NCI-H1694 (cell line): Measurements from ENCODE around the gene TMPRSS4.

ENCODE experiments used
- DNase-seq: peaks from one replicate; lab custom pipeline; 2025; lab: John Stamatoyannopoulos, UW

TMPRSS4 gene

DNA sequence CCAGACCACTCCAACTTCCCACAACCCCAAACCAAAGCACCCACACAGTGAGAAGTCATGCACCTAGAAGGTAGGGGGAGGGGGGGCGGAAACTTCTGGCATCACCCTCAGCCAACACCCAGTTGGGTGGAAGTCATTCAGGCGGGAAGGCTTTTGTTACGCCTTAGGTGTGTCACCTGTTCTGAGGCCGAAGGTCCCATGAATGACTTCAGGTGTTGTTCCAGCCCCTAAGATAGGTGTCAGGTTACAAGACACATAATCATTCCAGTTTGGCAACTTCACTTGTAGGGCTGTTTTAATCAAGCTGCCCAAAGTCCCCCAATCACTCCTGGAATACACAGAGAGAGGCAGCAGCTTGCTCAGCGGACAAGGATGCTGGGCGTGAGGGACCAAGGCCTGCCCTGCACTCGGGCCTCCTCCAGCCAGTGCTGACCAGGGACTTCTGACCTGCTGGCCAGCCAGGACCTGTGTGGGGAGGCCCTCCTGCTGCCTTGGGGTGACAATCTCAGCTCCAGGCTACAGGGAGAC is at the start of gene TMPRSS4:
TSS of gene TMPRSS4 (plus strand) at position 325 of the 528 bp plus-strand sequence. CDS start 225 bp downstream, outside the sequence.
- no peak for DNase-seq

DNA sequence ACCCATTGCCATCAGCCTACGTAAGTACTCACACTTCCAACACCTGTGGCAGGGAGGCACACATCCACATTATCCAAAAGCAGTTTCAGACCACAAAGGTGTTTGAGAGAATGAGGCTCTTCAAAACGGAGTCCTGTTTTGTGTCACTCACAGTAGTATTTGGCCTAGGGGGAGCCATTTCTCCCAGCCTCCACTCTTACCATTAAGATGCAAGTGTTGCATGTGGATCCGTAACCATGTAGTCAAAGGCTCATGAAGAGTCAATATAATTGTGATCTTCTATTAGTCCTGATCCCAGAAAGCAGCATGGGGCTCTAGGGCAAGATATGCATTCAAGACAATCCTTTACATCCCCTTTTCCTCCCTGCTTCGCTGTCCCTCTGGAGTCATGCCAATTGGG is 49.2 kb upstream of the TMPRSS4 start:
- no peak for DNase-seq

- DNase-seq, result no peak
Observed at GRCh38 chr11:118028626-118029025, 48.3 kb upstream of the TMPRSS4 start.

- no peak for DNase-seq
Observed at GRCh38 chr11:118033443-118033842, 43.4 kb upstream of the TMPRSS4 start.

- DNase-seq, result no peak
Observed at GRCh38 chr11:118042141-118042540, 34.7 kb upstream of the TMPRSS4 start.

DNA sequence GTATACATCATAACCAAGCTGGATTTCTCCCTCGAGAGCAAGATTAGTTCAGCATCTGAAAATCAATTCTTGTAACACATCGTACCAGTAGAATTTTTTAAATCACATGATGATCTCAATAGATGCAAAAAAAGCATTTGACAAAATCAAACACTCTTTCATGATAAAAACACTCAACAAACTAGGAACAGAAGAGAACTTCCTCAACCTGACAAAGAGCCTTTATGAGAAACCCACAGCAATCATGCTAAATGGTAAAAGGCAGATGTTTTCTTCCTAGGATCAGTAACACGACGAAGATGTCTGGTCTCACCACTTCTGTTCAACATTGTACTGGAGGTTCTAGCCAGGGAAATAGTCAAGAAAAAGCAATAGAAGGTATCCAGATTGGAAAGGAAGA is 34.1 kb upstream of the TMPRSS4 start:
- no peak for DNase-seq

DNA sequence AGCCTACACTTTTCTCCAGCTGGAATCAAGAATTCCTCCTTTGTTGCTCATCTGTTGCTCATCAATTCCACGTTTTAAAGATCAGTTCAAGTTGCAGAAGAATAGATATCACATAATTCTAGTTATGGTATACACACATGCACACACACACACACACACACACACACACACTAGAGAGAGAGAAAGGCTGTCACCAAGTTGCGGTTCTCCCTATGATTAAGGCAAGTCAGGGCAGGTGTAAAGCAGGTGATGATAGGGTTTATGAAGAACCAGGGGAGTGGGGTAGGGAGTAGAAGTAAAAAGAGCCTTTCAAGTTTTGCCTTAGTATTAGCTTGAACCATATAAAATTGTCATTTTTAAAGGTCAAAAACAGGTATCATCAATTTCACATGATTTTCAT is 31.7 kb upstream of the TMPRSS4 start:
- DNase-seq, result no peak

DNA sequence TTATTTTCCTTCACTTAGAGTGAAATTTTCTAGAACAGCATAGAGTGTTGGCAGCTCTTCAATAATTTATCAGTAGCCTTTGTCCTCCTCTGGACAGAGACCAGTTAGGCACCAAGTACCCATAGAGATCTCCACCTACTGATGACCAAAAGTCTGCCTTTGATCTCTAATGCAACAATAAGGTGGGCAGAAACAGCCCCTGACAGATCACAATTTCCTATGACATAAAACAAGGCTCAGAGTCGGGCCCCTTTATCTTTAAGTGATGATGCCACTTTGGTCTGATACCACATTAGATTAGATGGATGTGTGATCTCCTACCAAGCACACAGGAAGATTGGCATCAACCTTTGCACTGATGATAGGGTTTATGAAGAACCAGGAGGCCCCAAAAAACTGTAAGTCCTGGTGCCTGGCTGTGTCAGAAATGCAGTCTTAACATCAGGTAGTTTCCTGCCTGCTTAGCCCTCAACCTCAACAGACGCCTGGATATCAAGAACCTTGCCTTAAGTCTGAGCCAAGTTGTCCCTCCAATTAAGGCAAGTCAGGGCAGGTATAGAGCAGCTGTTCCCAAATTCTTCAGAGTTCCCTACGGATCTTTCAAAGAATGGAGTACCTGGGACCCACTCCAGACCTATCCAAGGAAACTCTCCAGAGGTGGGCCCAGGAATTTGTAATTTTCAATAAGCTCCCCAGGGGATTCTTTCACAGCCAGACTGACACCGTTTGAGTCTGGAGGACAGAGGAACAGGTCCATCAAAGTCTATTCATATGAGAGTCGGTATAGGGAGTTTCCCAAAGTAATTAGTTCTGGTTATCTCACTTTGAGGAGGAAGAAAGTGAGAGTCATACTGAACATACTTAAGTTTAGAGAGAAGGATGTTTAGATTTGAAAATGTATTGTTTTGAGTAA is 30.6 kb upstream of the TMPRSS4 start:
- no peak for DNase-seq

DNA sequence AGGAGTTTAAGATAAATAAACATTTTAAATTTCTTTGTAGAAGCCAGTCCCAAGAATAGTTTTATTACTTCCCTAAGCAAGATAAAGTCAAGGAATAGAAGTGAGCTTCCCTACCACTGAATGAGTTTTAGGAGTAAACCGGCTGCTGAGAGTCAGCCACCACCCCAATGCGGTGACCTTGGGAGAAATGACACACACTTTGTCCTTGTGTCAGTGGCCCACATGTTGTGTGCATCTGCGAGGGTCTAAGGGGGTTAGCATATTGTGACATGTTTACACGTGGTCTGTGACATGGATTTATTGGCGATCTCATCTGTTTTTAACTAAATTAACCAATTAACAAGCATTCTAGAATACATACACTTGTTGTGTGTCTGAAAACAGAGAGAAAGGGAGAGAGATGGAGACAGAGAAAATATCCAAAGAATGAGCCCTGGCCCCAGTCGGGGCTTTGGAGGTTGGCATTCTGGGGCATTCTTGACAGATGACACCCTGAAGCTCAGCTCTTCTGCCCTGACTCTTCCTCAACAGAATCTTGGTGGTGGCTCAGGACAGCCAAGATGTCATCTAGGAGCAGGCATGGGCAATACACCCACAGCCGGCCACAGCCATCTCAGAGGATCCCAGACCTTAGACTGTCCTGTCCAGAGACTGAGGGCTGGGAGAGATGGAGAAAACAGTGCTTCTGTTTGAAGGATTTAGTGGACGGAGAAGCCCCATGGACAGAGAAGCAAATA is 29.7 kb upstream of the TMPRSS4 start:
- DNase-seq, result no peak

GRCh38 chr11:118047749-118048148 is 29.1 kb upstream of the TMPRSS4 start:
- DNase-seq, result no peak

DNA sequence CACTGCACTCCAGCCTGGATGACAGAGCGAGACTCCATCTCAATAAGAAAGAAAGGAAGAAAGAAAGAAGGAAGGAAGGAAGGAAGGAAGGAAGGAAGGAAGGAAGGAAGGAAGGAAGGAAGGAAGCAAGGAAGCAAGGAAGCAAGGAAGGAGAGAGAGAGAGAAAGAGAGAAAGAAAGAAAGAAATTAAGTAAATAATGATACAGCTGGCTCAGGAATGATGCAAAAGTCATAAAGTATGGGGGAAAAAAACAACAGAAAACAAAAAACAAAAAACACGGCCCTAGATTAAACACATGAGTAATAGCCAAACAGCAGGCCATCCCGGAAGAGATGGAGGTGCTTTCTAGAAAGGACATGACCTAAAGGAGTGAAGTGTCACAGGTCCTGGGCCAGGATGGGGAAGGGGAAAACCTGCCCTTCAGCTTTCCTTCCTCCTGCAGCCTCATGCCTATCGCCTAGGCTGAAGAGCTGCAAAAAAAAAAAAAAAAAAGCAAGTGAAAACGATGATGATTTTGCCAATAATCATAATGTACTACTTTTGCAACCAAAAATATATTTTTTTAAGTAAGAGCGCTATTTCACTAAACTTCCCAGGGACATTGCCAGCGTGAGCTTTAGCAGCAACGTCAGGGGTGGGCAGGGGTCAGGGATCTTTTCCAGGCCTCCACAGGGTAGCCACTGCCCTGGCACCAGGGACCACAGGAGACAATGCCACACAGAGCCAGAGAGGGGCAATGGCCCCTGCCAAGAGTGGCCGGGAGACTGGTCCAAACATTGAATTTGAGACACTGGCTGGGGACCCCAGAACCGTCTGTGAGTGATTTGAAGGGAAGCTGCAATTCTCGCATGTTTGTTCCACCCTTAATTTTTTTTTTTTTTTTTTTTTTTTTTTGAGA is 28.2 kb upstream of the TMPRSS4 start:
- DNase-seq, result no peak

GRCh38 chr11:118049771-118050170 is 27.1 kb upstream of the TMPRSS4 start:
- no peak for DNase-seq

- no peak for DNase-seq
Observed at GRCh38 chr11:118050208-118050891, 26.5 kb upstream of the TMPRSS4 start.

GRCh38 chr11:118051136-118051610 is 25.7 kb upstream of the TMPRSS4 start:
- DNase-seq, result no peak

GRCh38 chr11:118051611-118052461 is 25.0 kb upstream of the TMPRSS4 start:
- no peak for DNase-seq

DNA sequence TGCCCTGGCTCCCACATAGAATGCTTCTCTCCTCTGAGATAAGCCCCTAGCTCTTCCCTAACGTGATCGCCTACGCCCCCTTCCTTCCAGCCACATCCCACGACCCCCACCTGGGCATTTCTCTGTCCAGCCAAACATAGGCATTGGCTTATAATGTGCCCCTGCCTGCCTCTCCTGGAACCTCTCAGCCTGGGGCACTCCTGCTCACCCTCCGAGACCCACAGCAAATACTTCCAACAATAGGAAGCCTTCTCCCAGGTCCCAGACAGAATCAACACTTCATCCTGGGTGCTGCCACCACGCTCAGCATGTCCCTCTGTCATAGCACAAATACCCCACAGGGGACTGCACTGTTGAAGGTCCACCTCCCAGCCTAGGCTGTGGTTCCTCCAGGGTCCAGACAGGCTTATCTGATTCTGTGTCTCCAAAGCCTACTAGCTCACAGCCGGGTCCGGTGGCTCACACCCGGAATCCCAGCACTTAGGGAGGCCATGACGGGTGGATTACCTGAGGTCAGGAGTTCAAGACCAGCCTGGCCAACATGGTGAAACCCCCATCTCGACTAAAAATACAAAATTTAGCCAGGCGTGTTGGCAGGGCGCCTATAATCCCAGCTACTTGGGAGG is 24.2 kb upstream of the TMPRSS4 start:
- no peak for DNase-seq

- DNase-seq, result no peak
Observed at GRCh38 chr11:118054712-118055640, 21.9 kb upstream of the TMPRSS4 start.

- DNase-seq, result no peak
Observed at GRCh38 chr11:118055966-118056365, 20.9 kb upstream of the TMPRSS4 start.

DNA sequence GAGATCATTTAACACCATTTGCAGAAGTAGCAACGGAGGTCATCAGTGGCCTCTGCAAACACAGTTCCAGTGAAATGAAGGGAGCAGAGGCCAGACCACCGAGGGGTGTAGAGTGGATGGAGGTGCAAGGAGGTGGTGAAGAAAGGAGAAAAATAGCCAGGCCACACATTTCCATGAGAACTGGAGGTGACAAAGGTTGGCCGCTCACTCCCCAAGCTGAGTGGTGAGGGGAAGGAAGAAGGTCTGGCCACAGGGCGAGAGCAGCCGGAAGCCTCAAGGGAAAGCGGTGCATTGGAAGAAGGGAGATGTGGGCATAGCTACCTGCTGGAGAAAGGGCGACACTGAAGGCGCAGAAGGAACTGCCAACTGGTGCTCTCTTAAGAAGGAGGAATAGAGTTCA is 20.1 kb upstream of the TMPRSS4 start:
- no peak for DNase-seq
